Measurements from ENCODE around the gene KTN1.
A peak's percentile ranks its signal among the peaks of the same experiment; 100 is the strongest.

Gene KTN1

DNA sequence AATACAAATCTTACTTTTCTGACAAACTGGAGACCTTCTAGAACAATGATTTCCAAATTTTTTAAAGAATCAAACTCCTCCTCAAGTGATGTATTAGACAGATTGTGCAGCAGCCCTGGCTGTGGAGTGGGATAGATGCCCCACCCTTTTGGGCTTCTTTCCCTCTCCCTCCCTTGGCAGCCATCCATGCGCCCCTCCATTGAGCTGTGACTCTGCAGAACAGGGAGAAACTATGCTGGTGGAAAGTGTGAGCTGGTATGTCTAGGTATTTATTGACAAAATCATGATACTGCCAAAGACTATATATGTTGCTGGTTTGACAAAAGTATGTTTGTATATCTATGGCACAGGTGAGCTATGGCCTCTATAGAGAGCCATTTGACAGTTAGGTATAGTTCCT lies 138.5 kb downstream of the KTN1 start:
- DNase-seq, result no peak

- DNase-seq, result no peak
Observed at GRCh38 chr14:55720796-55721195, 140.8 kb downstream of the KTN1 start.

DNA sequence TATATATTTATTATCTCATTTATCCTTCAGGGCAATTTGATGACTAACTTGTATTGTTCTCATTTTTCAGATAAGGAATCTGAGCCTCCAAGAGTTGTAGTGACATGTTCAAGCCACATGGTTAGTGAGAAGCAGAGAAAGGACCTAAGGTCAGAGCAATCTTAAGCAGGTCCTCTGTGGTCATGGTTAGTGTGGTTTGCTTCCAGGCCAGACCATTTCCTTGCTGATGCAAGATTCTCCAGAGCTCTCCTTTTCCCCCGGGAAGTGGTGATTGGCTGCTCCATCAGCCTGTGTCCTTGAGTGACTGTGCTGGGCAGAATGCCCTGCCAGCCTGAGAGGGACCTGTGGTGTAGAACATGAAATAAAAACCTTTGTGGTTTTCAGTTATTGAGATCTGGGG lies 141.3 kb downstream of the KTN1 start:
- DNase-seq, result no peak

GRCh38 chr14:55722054-55722453 lies 142.0 kb downstream of the KTN1 start:
- no peak for DNase-seq

DNA sequence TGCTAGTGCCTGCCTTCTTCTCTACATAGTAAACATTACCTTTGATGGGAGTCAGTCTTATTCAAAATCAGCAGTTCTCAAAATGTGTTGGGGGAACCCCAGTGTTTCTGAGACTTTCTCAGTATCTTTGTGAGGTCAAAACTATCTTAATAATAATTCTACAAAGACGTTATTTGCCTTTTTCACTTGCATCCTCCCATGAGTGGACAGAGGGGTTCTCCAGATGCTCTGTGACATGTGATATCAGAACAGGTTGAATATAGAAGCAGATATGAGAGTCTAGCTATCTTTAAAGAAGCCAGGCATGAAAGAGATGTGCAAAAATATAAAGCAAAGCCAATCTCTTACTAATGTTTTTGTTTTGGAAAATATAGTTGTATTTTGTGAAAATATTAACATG lies 144.7 kb downstream of the KTN1 start:
- DNase-seq, result no peak

DNA sequence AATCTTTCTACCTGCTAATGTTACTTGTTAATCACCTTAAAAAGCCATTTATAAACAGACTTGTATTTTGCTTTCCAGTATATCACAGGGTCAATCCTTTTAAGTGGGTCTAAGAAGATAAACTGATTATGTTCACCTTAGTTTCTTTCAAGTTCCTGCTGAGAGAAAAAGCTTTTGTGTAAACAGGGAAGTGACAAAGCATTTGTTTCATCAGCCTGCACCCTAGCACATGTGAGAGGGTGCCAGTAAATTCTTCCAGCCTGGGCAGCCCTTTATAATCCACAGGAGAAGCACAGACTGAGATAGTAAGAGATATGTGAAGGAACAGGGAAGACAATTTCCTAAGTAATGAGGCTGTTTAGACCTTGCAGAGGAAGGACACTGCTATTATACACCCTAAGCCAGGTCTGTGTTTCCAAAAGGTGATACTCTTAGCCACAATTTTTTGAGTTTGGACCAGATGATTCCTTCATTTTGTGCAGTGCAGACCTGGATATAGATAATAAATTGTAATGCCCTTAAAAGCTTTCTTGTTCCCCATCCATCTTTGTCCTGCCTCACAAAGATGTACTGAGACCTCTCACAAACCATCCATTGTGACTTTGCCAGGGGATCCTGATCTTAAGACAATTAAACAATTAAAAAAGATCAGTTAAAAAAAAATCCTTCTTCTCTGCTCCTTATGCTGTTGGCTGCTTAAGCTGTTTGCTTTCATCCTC lies 150.7 kb downstream of the KTN1 start:
- no peak for DNase-seq

GRCh38 chr14:55731311-55731872 lies 151.4 kb downstream of the KTN1 start:
- DNase-seq, result no peak

DNA sequence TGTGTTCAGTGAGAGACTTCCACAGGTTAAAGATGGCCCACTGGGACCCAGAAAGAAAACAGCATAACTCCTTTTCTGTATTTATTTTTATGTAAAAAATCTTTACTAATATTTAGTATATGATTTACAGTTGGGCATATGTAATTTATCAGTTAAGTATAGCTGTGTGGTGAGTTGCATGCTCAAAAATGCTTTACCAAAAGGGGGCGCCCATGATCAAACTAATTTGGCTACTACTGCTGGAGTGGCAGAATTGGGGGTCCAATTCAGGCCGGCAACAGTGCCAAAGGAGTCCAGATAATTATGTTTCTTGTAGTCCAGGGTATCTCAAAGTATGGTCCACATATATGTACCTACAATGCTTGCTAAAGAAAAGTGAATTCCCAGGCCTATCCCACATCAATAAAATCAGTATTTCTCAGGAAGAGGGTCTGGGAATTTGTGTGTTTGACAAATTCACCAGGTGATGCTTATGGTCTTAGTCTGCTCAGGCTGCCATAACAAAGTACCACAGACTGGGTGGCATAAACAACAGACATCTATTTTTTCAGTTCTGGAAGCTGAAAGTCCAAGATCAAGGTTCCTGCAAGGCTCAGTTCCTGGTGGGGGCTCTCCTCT lies 152.0 kb downstream of the KTN1 start:
- peak; percentile 20 for DNase-seq

- no peak for DNase-seq
Observed at GRCh38 chr14:55733599-55733998, 153.6 kb downstream of the KTN1 start.
